ENCODE measurements around the gene COX4I1. TPM values are rescaled to one million over a fixed set of nuclear protein-coding genes. Genes with fewer than 3 reads are reported as not detected.

Gene COX4I1
- total and polyA plus RNA-seq, 9 of the 15 experiments (the other 6 are each of a cell fraction or from before 2014, with no cell fraction given): 651 to 2,356 (median 1,032) TPM

DNA sequence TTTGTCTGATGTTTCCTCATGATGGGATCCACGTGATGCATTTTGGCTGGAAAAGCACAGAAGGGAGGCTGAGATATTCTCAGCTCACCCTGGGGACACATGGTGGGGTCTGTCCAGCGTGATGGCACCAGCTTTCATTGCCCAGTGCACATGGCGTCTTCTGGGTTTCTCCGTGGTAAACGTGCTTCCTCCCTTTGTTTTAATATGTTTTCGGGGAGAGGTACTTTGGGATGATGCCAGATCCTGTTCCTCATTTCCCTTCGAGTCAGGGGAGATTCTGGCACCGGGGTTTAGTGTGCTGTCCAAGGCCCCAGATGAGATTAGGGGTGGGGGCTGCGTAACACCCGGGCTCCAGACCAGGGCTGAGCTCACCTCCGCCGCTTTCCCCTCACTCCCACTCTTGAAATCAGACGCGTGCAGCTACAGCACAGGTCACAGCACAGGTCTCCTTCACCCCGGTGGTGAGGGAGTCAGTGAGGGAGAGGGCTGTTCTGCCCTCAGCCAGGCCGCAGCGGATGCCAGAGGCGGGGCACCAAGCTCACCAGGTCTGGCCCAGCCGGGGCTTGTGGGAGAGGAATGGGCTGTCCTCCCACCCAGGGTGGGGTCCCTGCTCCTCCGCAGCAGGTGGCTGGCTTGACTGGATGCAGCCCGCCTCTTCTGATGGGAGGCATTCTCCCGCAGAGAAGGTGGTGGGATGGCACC lies 33.9 kb downstream of the COX4I1 start (continued):
- no peak for TF ChIP-seq ETV6 (IDR thresholded peaks at IDR 0.05; ENCODE audit: borderline replicate concordance in 1 of 2, low read depth in 2 of 2, low read length in 1 of 2)
- TF ChIP-seq ETV6 (CRISPR knock-in tag; IDR thresholded peaks at IDR 0.05; ENCODE audit: borderline replicate concordance): no peak
- TF ChIP-seq KDM1A (IDR thresholded peaks at IDR 0.05): no peak
- TF ChIP-seq ZNF311 (CRISPR knock-in tag; IDR thresholded peaks at IDR 0.05): no peak
- no peak for TF ChIP-seq TARDBP (IDR thresholded peaks at IDR 0.05)

DNA sequence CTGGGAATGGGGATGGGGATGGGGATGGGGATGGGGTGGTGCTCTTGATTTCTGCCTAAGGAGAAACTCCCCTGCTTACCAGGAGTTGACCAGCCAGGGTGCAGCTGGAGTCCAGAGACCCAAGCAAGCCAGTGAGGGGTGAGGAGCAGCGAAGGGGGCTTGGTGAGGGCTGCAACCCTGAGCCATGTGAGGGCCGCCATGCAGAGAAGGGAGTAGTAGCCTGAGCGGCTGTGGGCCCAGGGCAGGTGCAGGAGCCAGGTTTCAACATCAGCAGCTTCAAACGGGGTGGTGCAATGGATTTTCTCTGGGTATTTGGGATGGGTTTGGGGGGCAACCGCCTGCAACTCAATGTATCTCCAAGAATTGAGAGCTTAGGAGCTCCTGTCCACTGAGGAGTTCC lies 35.2 kb downstream of the COX4I1 start:
- no peak overlapping the region for H3K4me3 ChIP-seq
- ChIA-PET CTCF (ENCODE audit: low intra/inter-chr PET ratio) (no interaction called here), POLR2A (no interaction called here)
- ATAC-seq (no peak), DNase-seq (ENCODE audit: extremely low read depth in 1 of 4, low spot score in 3 of 4) (no peak), FAIRE-seq (no peak)
- intact Hi-C loops (cut with micrococcal nuclease) (no loop called here), in situ Hi-C loops (cut with MboI) (no loop called here)
- peaks cover 3% of the 10 kb centered on the region; the same call in 1 of the 2 replicates for H4K20me1 ChIP-seq (replicated peaks; ENCODE audit: control insufficient read depth, insufficient read depth, low read length)
- H3K79me2 ChIP-seq (ENCODE audit: control insufficient read depth, insufficient read depth, low read length): no peaks in the 10 kb centered on the region
- H3K36me3 ChIP-seq (ENCODE audit: control insufficient read depth, insufficient read depth, low read length): no peaks in the 10 kb centered on the region
- no peak overlapping the region for H3K27ac ChIP-seq (ENCODE audit: extremely low read depth, low read depth, low read length)
- H3K9me3 ChIP-seq (replicated peaks; ENCODE audit: control insufficient read depth, insufficient read depth, low read depth, low read length): no peaks in the 10 kb centered on the region
- H2AFZ ChIP-seq (ENCODE audit: low read depth, low read length): no peak overlapping the region
- peaks cover under 1% of the 10 kb centered on the region for H3K9me1 ChIP-seq (ENCODE audit: control insufficient read depth, insufficient read depth, low read length)
- H3K4me2 ChIP-seq (ENCODE audit: insufficient read depth, low read length): no peak overlapping the region
- WGBS (ENCODE audit: insufficient coverage, low coverage, missing lambda C conversion rate): 2% methylated on average over 5 of the region's 5 CpGs
- peaks cover 33 to 52% of the 10 kb centered on the region in 2 experiments for H3K27me3 ChIP-seq (ENCODE audit: control insufficient read depth in 2 of 2, insufficient read depth in 2 of 2, low read length in 2 of 2)
- H3K9ac ChIP-seq (ENCODE audit: insufficient read depth in 1 of 2, low read depth in 2 of 2, low read length in 2 of 2): no peak overlapping the region
- peaks cover 0 to 5% of the 10 kb centered on the region in 2 experiments; a peak in 1 of 5 replicates for H3K4me1 ChIP-seq (replicated peaks in 1 of 2; ENCODE audit: control insufficient read depth in 2 of 2, insufficient read depth in 2 of 2, low read length in 2 of 2)
- BruUV-seq (replicated peaks): no TSS peak
- TF ChIP-seq TFAM (CRISPR knock-in tag; conservative IDR thresholded peaks at IDR 0.05) (no peak), ZNF589 (CRISPR knock-in tag; IDR thresholded peaks at IDR 0.05; ENCODE audit: low read depth) (no peak), PURB (CRISPR knock-in tag; IDR thresholded peaks at IDR 0.05; ENCODE audit: low read depth) (no peak), ZNF124 (CRISPR knock-in tag; IDR thresholded peaks at IDR 0.05) (no peak)
- TF ChIP-seq, protein P1, sequence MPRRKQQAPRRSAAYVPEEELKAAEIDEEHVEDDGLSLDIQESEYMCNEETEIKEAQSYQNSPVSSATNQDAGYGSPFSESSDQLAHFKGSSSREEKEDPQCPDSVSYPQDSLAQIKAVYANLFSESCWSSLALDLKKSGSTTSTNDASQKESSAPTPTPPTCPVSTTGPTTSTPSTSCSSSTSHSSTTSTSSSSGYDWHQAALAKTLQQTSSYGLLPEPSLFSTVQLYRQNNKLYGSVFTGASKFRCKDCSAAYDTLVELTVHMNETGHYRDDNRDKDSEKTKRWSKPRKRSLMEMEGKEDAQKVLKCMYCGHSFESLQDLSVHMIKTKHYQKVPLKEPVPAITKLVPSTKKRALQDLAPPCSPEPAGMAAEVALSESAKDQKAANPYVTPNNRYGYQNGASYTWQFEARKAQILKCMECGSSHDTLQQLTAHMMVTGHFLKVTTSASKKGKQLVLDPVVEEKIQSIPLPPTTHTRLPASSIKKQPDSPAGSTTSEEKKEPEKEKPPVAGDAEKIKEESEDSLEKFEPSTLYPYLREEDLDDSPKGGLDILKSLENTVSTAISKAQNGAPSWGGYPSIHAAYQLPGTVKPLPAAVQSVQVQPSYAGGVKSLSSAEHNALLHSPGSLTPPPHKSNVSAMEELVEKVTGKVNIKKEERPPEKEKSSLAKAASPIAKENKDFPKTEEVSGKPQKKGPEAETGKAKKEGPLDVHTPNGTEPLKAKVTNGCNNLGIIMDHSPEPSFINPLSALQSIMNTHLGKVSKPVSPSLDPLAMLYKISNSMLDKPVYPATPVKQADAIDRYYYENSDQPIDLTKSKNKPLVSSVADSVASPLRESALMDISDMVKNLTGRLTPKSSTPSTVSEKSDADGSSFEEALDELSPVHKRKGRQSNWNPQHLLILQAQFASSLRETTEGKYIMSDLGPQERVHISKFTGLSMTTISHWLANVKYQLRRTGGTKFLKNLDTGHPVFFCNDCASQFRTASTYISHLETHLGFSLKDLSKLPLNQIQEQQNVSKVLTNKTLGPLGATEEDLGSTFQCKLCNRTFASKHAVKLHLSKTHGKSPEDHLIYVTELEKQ (CRISPR knock-in tag; IDR thresholded peaks at IDR 0.05): no peak
- TF ChIP-seq, protein P2, sequence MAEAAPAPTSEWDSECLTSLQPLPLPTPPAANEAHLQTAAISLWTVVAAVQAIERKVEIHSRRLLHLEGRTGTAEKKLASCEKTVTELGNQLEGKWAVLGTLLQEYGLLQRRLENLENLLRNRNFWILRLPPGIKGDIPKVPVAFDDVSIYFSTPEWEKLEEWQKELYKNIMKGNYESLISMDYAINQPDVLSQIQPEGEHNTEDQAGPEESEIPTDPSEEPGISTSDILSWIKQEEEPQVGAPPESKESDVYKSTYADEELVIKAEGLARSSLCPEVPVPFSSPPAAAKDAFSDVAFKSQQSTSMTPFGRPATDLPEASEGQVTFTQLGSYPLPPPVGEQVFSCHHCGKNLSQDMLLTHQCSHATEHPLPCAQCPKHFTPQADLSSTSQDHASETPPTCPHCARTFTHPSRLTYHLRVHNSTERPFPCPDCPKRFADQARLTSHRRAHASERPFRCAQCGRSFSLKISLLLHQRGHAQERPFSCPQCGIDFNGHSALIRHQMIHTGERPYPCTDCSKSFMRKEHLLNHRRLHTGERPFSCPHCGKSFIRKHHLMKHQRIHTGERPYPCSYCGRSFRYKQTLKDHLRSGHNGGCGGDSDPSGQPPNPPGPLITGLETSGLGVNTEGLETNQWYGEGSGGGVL (CRISPR knock-in tag; IDR thresholded peaks at IDR 0.05): no peak
- TF ChIP-seq, protein P3, sequence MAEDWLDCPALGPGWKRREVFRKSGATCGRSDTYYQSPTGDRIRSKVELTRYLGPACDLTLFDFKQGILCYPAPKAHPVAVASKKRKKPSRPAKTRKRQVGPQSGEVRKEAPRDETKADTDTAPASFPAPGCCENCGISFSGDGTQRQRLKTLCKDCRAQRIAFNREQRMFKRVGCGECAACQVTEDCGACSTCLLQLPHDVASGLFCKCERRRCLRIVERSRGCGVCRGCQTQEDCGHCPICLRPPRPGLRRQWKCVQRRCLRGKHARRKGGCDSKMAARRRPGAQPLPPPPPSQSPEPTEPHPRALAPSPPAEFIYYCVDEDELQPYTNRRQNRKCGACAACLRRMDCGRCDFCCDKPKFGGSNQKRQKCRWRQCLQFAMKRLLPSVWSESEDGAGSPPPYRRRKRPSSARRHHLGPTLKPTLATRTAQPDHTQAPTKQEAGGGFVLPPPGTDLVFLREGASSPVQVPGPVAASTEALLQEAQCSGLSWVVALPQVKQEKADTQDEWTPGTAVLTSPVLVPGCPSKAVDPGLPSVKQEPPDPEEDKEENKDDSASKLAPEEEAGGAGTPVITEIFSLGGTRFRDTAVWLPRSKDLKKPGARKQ (CRISPR knock-in tag; IDR thresholded peaks at IDR 0.05): no peak
